Renal pelvis (tissue), 4 donors: ENCODE measurements around the gene TBC1D25. TPM values are rescaled to one million over a fixed set of nuclear protein-coding genes. Genes with fewer than 3 reads are reported as not detected.
"Not testable (repeated sequence)": the region's sequence is repeated elsewhere in the genome, so short reads cannot be mapped to it uniquely, and the experiment has no call there.

ENCODE experiments used
- DNase-seq: peaks from one replicate; pipeline ENCODE4 v3.0.0-alpha.2; 2013
- polyA plus RNA-seq, 3 donors: library from polyadenylated mRNA; unstranded; fragments of 120-200 nt; gene quantifications; one replicate each; pipeline ENCODE4 v1.2.1, GENCODE V29; 2013; ENCODE audit not compliant: insufficient read length in 3 of 3

The TBC1D25 gene
- polyA plus RNA-seq, 3 donors, result 11.1 to 12.5 (median 11.7) TPM

DNA sequence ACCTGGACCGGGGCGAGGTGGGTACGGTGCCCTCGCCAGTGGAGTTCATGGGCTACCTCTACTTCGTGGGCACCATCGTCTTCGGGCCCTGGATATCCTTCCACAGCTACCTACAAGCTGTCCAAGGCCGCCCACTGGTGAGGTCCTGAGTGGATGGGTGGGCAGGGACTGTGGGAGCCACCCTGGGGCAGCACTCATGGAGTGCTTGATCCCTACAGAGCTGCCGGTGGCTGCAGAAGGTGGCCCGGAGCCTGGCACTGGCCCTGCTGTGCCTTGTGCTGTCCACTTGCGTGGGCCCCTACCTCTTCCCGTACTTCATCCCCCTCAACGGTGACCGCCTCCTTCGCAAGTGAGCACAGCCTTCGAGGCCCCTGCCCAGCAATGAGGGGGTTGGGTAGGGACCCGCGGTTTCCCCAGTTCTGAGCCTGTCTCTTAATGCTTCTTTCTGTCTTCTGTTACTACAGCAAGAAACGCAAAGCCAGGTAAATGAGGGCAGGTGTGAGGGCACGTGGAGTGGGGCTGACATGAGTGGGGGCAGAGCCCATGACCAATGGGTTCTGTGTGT is 27.1 kb upstream of the TBC1D25 start:
- no peak for DNase-seq

DNA sequence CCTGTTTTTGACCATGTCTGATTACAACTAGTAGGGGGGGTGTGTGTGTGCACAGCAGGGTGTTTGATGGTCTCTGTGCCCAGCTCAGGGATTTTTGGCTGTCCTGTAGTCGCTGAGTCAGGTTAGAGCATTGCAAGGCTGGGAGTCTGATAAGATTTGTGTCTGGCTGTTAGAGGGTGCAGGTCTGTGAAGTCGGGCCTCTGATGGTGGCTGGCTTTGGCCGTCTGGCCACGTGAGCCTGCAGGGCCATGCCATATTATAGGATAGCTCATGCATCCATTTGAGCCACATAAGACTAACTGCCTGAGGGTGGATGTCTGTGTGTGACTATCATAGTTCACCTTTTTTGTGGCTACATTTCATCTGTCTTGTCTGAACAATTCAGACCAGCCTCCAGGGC is 25.8 kb upstream of the TBC1D25 start:
- DNase-seq, result no peak

DNA sequence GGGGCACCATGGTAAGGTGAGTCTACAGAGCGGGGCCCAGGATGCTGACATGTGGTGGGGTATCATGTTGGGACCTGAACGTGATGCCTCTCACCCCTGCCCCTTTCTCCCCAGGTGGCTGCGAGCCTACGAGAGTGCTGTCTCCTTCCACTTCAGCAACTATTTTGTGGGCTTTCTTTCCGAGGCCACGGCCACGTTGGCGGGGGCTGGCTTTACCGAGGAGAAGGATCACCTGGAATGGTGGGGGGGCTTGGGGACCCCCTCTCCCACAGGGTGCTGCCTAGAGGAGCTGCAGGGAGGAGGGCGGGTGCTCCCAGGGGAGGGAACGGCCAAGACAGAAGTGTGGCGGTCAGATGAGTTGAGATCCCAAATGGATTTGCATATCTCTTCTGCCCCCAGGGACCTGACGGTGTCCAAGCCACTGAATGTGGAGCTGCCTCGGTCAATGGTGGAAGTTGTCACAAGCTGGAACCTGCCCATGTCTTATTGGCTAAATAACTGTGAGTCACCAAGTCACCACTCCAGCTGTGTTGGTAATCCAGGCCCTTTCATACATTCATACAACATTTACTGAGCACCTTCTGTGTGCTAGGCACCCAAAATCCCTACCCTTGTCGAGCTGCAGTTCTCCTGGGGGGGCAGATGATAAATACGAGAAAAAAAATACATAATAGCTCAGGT is 25.2 kb upstream of the TBC1D25 start:
- DNase-seq, result no peak

DNA sequence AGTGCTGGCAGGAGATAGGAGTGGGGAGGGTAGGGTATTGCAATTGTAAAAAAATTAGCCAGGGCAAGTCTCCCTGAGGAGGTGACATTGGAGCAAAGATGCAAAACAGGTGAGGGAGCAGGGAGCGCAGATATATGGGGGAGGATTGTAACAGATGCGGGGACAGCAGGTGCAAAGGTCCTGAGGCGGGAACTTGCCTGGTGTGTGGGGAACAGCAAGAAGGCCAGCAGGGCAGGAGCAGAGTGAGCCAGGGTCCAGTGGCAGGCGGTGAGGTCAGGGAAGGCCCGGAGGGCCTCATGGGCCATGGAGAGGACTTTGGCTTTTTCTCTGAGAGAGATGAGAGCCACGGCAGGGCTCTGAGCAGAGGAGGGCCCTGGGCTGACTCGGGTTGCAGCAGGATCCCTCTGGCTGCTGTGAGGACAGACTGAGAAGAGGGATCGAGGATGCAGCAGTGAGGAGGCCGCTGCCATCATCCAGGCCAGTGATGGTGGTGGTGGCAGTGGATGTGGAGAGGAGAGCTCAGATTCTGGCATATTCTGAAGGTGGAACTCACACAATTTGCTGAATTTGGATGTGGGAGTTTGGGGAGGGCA is 24.6 kb upstream of the TBC1D25 start:
- DNase-seq, result no peak

DNA sequence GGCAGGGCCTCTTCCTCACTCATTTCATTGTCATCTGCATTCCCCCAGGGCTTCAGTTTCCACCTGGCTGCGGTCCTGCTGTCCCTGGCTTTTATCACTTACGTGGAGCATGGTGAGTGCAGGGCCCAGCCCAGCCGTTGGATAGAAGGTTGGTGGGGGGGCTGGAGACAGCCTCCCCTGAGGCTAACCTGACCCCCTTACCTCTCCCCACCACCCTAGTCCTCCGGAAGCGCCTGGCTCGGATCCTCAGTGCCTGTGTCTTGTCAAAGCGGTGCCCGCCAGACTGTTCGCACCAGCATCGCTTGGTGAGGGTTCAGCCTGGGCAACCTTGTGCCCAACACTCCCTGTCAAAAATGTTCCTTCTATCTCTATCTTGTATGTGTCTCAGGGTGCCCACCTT is 23.7 kb upstream of the TBC1D25 start:
- no peak for DNase-seq

DNA sequence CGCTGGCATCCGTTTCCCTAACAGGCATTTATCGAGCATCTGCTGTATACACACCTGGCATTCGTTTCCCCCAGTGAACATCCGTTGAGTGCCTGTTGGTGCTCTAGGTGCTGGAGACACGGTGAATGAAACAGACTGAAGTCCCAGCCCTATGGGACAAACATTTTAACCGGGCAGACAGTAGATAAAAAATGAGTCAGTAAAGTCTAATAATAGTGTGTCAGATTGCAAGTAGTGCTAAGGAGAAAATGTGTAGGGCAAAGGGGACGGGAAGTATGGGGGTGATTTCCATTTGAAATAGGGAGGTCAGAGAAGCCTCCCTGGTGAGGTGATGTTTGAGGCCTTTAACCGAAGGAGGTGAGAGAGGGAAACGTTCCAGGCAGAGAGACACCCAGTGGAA is 23.2 kb upstream of the TBC1D25 start:
- no peak for DNase-seq

DNA sequence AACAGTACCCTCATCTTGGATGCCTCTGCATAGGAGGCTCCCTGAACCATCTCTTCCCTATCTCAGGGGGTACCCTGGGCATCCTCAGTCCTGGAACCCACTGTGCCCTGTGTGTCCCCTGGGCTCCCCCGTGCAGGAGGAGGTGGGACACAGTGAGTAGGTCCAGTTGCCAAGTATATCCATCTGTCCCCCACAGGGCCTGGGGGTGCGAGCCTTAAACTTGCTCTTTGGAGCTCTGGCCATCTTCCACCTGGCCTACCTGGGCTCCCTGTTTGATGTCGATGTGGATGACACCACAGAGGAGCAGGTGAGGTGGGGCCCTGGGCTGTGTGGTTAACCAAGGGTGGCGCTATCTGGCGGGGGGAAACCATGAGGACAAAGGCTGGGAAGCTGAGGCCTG is 22.5 kb upstream of the TBC1D25 start:
- DNase-seq, result no peak

DNA sequence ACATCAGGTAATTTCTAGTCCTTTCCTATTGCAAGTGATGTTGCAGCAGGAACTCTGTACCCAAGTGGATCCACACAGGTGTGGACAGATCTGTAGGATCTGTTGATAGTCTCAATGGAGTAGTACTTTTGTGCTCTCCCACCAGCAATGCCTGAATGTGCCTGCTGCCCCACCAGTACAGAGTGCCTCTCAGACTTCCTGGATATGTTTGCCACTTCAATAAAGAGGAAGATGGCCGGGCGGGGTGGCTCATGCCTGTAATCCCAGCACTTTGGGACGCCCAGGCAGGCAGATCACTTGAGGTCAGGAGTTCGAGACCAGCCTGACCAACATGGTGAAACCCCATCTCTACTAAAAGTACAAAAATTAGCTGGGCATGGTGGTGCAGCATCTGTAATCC is 20.0 kb upstream of the TBC1D25 start:
- not testable (repeated sequence) for DNase-seq

DNA sequence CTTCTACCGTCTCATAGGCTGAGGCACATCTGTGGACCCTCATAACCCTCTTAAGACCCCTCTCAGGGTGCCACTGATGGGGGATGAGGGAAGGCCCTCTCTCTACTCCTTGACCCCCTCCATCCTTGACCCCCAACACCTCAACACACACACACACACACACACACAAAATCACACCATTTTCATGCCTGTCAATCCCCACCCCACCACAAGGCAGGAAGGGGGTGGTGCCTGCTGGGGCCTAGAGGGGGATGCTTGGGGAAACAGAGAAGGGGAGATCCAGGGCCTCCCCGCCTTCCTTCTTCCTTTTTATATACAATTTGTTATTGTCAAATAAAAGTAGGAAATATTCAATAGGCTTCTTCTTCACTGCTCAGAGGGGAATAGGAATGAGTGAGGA is 19.1 kb upstream of the TBC1D25 start:
- no peak for DNase-seq

DNA sequence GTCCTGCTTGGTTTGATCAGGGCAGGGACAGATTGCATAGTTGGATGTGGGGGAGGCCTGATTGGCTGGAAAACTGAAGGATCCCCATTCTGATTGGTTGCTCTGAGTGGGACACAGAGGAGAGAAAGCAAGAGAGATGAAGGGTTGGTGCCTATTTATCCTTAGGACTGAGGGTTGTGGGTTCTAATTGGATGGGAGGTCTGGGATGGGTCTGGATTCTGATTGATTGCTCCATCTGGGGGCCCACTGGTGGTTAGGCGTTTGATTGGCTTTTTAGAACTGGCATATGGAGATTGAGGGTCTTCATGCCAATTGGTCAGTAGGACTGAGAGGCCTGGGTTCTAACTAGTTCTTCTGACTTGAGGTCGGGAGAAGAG is 18.6 kb upstream of the TBC1D25 start:
- DNase-seq, result no peak

DNA sequence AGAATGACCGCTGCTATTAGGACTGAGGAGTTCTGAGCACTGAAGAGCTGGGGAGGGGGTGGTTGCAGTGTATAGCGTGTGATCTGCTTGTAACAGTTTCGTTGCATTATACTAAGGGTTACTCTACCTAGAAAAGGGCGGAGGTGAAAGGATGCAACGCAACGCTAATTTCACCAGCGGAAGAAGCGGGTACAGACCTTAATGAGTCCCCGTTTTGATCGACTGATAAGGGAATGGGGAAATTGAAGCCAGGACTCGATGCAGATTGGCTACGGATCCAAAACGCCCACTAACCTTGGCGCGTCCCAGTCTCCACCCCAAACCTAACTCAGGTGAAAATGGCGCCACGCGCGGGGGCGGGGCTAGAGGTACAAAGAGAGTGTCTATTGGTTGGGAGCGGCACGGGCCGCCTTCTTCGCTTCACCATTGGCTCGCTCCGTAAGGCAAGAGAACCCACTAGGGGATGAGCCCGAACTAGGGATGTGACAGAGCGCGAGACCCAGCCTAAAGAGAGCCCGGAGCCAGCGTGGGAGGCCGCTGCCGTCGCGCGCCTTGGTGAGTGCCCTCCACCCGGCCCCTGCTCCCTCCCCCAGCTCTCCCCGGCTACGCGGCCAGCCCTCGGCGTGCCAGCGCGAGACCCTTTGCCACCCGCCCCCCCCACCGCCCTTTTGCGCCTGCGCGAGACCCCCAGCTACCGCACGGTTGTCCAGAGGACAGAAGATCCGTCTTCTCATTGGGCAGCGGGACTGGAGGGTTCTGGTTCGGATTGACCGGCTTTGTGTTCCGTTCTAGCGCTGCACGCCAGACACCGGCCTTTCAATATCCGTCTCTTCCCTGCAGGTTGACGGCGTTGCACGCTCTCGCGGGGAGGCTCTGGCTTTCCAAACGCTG is 17.9 kb upstream of the TBC1D25 start, which contains the start of gene EBP:
TSS of gene EBP (plus strand) at position 456 of the 891 bp plus-strand sequence. CDS start 1,964 bp downstream, outside the sequence.
- peak; percentile 90 for DNase-seq

DNA sequence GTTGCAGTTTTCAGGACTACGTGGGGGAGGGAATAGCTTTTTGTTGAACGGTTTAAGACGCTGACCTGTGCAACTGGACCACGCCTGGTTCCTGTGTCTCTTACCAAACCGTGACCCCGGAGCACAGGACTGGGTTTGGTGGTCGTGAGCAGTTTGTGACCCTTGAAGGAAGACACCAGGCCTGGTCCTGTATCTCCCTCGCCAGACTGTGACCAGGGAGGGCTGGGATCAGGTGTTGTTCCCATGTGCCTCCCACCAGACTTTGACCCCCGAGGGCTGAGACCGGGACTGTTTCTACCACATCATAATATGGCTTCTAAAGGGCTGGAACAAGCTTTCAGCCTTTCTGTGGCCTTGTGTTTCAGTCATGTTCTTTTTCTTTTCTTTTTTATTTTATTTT is 17.2 kb upstream of the TBC1D25 start:
- DNase-seq, result no peak

DNA sequence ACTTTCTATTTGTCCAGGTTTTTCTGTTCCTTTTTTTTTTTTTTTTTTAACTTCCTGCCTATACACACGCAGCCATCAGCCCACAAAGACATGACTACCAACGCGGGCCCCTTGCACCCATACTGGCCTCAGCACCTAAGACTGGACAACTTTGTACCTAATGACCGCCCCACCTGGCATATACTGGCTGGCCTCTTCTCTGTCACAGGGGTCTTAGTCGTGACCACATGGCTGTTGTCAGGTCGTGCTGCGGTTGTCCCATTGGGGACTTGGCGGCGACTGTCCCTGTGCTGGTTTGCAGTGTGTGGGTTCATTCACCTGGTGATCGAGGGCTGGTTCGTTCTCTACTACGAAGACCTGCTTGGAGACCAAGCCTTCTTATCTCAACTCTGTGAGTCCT is 15.8 kb upstream of the TBC1D25 start:
- DNase-seq, result no peak

DNA sequence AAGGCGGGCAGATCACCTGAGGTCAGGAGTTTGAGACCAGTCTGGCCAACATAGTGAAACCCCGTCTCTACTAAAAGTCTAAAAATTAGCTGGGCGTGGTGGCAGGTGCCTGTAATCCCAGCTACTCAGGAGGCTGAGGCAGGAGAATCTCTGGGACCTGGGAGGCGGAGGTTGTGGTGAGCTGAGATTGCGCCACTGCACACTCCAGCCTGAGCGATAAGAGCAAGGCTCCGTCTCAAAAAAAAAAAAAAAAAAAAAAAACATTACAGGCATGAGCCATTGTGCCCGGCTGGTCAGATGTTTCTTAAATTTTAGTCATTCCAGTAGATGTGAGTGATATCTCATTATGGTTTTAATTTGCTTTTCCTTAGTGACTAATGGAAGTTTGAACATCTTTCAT is 13.7 kb upstream of the TBC1D25 start:
- not testable (repeated sequence) for DNase-seq

DNA sequence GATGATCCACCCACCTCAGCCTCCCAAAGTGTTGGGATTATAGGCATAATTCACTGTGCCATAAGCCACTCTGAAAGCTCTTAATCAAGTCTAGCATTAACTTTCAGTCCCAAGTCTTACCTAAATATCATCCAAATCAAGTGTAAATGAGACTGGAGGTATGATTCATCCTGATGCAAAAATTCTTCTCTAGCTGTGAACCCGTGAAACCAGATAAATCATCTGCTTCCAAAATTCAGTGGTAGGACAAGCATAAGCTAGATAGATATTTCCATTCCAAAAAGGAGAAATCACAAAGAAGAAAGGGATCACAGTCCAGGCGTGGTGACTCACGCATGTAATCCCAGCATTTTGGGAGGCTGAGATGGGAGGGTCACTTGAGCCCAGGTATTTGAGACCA is 8.8 kb upstream of the TBC1D25 start:
- DNase-seq, result no peak

DNA sequence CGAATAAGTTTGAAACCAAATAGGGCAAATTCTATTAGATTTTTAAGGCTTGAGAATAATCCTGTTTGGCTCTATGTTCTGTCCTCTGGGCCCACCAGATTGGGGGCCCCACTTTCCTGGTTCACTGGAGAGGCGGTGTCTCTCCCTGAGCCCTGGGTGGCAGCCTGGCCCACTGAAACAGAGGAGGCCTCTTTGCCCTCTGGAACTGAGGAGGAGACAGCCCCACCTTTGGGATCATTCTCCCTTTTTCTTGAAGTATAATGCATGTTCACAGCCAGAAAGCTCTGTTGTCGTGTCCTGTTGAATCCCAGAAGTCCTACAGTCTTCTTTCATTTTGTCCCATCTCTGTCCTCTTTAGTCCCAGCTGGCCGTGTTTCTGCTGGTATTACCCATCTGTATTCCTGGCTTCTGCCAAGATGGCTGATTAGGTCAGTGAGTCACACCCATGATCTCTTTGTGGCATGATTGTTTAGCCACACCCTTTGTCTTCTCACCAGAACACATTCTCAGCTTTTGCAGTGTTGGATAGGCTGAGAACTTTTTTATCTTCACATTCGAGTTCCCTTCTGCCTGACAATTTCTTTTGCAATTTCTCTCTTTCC is 8.1 kb upstream of the TBC1D25 start:
- DNase-seq, result no peak

DNA sequence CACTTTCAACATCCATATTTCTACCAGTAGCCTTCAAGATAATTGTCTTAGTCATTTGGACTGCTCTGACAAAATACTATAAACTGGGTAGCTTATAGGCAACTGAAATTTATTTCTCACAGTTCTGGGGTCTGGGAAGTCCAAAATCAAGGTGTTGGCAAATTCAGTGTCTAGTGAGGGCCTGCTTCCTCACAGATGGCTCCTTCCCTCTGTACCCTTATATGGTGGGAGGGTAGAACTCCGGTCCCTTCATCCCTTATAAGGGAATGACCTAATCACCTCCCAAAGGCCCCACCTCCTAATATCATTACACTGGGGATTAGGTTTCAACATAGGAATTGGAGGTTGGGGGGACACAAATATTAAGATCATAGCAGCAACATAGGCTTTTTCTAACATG is 7.4 kb upstream of the TBC1D25 start:
- DNase-seq, result no peak

DNA sequence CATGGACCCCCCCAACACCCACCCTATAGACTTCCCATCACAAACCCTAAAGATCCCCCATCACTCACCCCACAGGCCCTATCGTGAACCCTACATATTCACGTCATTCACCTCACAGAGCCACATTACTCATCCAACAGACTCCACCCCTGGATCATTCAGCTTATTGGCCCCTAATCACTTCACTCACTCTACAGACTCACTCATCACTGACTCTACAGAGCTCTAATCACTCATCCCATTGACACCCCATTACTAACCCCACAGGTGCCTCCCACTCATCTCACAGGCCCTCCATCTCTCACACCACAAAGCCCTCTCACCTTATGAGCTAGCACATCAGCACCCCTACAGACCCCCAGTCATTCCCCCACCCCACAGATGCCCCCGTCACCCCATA is 6.3 kb upstream of the TBC1D25 start:
- DNase-seq, result no peak

DNA sequence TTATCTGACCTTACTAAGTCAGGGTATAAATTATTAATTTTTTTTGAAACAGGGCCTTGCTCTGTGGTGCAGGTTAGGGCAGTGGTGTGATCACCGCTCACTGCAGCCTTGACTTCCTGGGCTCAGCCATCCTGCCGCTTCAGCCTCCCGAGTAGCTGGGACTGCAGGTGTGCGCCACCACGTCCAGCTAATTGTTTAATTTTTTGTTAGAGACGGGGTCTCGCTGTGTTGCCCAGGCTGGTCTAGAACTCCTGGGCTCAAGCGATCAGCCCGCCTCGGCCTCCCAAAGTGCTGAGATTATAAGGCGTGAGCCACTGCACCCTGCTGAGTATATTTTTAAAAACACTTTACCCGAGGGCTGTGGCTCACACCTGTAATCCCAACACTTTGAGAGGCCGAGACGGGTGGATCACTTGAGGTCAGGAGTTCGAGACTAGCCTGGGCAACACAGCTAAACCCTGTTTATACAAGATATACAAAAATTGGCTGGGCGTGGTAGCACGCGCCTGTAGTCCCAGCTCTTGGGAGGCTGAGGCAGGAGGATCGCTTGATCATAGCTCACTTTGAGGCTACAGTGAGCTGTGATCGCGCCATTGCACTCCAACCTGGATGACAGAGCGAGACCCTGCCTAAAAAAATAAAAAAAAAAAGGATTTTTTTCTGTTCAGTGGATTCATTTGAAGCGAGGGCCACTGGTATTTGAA is 721 bp upstream of the TBC1D25 start:
- DNase-seq, result no peak

DNA sequence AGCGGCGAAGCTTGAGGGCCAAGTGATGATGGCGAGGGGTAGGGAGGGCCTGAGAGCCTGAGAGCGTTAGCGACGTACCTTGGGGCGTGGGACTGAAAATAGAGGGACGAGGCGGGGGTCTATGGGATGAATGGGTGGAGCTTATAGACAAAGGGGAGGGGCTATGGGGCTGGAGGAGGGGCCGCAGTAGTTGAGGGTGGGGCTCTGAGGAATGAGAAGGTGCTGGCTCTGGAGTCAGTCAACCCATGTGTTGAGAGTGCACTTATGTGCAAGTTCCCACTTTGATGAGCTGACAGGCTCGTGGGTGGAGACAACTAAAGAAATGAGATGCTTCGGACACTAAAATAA is 488 bp downstream of the TBC1D25 start:
- DNase-seq, result peak; percentile 35

DNA sequence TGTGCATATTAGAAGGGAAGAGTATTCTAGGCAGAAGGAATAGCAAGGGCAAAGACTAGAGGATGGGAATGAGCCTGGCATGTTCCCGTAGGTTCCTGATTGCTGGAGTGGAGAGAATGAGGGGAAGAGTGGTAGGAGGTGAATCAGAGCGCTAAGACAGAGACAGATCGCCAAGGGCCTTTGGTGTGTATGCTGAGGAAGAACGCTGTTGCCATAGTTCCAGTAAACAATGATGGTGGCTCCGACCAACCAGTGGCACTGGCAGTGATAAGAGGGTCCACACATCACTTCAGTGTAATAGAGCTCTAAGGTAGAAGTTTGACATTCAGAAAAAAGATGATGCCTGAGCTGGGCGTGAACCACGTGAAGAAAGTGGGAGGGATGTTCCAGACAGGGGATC is 966 bp downstream of the TBC1D25 start:
- DNase-seq, result no peak
